ENCODE data around the gene RBM15B.

RBM15B gene

GRCh38 chr3:51371943-51372557, 19.0 kb upstream of the RBM15B start:
- TF ChIP-seq GATA3 (IDR thresholded peaks at IDR 0.05; ENCODE audit: low read depth, low read length) (no peak), GATA2 (IDR thresholded peaks at IDR 0.05; ENCODE audit: low read depth, low read length) (no peak)

- TF ChIP-seq GATA3 (IDR thresholded peaks at IDR 0.05; ENCODE audit: low read depth, low read length): no peak
Observed at GRCh38 chr3:51373658-51374421, 17.2 kb upstream of the RBM15B start.

GRCh38 chr3:51374456-51374855, 16.6 kb upstream of the RBM15B start:
- TF ChIP-seq GATA2 (IDR thresholded peaks at IDR 0.05; ENCODE audit: low read depth, low read length): no peak
- TF ChIP-seq GATA3 (IDR thresholded peaks at IDR 0.05; ENCODE audit: low read depth, low read length): no peak

GRCh38 chr3:51375136-51375535, 15.9 kb upstream of the RBM15B start:
- TF ChIP-seq GATA2 (IDR thresholded peaks at IDR 0.05; ENCODE audit: low read depth, low read length): no peak

DNA sequence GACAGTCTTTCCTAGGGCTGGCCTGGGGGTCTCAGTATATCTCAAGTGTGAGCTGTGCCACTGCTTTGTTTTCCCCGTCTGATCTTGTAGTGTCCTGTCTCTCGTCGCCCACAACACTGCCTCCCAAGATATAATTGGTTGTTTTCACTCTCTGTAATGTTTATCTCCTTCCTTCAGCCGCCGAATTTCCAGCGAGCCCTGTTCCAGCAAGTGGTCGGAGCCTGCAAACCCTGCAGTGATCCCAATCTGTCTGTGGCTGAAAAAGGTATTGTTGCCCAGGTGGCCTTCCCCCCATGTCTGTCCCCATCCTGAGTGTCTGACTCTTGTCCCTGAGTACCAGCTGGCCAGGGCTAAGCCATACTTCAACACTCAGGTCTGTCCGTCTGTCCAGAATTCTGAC, 15.5 kb upstream of the RBM15B start:
- TF ChIP-seq GATA2 (IDR thresholded peaks at IDR 0.05; ENCODE audit: low read depth, low read length): no peak
- no peak for TF ChIP-seq GATA3 (IDR thresholded peaks at IDR 0.05; ENCODE audit: low read depth, low read length)

- TF ChIP-seq GATA2 (IDR thresholded peaks at IDR 0.05; ENCODE audit: low read depth, low read length) (no peak), GATA3 (IDR thresholded peaks at IDR 0.05; ENCODE audit: low read depth, low read length) (no peak)
Observed at GRCh38 chr3:51378065-51378464, 13.0 kb upstream of the RBM15B start.

- no peak for TF ChIP-seq GATA2 (IDR thresholded peaks at IDR 0.05; ENCODE audit: low read depth, low read length)
- no peak for TF ChIP-seq GATA3 (IDR thresholded peaks at IDR 0.05; ENCODE audit: low read depth, low read length)
Observed at GRCh38 chr3:51378726-51379125, 12.4 kb upstream of the RBM15B start.

DNA sequence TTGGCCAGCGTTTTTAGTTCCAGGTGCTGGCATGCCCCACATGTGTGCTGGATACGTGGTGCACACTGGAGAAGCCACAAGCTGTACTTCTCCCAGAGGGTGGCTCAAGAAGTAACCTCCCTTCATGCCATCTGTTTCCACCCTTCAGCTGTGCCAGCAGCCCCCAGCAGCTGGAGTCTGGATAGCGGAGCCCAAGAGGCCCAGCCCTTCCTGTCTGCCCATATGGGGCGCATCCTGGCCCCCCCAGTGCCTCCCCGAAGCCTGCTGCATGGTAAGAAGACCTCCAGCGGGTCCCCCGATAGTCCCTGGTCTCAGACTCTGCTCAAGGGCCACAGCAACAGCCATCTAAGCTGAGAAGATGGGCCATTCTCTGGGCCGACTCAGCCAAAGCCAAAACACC, 11.8 kb upstream of the RBM15B start:
- no peak for TF ChIP-seq GATA2 (IDR thresholded peaks at IDR 0.05; ENCODE audit: low read depth, low read length)
- no peak for TF ChIP-seq GATA3 (IDR thresholded peaks at IDR 0.05; ENCODE audit: low read depth, low read length)

- TF ChIP-seq GATA3 (IDR thresholded peaks at IDR 0.05; ENCODE audit: low read depth, low read length): no peak
- no peak for TF ChIP-seq GATA2 (IDR thresholded peaks at IDR 0.05; ENCODE audit: low read depth, low read length)
Observed at GRCh38 chr3:51379746-51380455, 11.2 kb upstream of the RBM15B start.

DNA sequence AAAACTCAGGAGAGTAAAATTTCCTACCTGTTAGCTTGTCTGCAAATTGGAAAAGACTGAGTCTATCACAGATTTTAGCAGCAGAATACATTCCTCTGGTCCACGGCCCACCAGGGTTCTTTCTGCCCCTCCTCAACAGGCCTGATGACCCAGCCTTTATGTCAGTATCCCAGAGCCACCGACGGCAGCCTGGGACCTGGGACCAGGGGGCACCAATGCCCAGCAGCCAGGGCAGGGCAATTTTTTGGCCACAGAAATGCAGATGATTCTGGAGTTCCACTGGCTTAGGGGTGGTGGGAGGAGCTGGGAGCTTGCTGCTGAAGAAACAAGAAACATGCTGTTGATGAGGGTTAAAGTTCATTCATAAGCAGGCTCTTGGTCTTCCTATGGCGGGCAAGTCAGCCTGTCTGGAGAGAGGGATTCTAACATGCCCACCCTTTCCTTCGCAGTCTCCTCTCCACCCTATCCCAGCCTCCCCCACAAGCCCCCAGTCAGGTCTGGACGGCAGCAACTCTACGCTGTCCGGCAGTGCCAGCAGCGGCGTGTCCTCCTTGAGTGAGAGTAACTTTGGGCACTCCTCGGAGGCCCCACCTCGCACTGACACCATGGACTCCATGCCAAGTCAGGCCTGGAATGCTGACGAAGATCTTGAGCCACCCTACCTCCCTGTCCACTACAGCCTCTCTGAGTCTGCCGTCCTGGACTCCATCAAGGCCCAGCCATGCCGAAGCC, 10.3 kb upstream of the RBM15B start:
- TF ChIP-seq GATA2 (IDR thresholded peaks at IDR 0.05; ENCODE audit: low read depth, low read length): no peak
- no peak for TF ChIP-seq GATA3 (IDR thresholded peaks at IDR 0.05; ENCODE audit: low read depth, low read length)

DNA sequence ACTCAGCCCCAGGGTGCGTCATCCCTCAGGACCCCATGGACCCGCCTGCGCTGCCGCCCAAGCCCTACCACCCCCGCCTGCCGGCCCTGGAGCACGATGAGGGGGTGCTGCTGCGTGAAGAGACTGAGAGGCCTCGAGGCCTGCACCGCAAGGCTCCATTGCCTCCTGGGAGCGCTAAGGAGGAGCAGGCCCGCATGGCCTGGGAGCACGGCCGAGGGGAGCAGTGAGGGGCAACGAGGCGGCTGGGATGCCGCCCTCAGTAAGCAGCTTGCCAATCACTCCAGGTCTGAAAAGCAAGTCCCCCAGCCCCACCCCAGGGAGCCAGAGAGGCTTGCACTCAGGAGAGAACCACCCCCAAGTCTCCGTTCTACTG, 9.8 kb upstream of the RBM15B start:
- no peak for TF ChIP-seq GATA2 (IDR thresholded peaks at IDR 0.05; ENCODE audit: low read depth, low read length)
- no peak for TF ChIP-seq GATA3 (IDR thresholded peaks at IDR 0.05; ENCODE audit: low read depth, low read length)

DNA sequence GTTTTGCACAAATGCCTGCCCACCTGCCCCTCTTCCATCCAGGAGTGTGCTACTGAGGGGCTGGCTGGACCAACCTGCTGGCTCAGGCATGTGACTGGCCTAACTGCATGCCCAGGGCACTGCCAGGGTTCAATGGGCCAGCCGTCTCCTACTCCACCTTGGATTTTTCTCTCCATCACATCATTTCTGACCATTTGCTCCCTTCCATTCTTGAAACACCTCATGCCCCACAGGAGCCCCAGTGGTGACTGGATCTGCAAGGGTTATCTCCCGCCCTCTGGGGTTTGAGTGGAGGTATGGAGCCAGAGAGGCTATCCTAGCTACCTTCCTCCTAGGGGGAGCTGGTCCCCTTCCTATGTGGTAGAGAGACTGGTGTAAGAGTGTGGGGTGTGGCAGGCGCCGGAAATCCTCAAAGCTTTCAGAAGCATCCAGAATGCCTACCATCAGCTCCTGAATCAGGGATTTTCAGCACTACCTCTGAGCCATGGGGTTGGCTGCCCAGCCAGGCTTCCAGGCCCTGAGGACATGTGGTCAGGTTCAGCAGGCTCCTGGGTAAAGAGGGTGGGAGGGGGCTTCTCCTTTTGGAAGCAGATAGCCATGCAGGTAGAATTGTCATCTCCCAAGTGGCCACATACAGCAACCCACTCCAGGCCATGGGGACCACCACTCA, 8.9 kb upstream of the RBM15B start:
- TF ChIP-seq GATA3 (IDR thresholded peaks at IDR 0.05; ENCODE audit: low read depth, low read length): no peak
- no peak for TF ChIP-seq GATA2 (IDR thresholded peaks at IDR 0.05; ENCODE audit: low read depth, low read length)

GRCh38 chr3:51382947-51383578, 8.0 kb upstream of the RBM15B start:
- no peak for TF ChIP-seq GATA2 (IDR thresholded peaks at IDR 0.05; ENCODE audit: low read depth, low read length)
- TF ChIP-seq GATA3 (IDR thresholded peaks at IDR 0.05; ENCODE audit: low read depth, low read length): no peak

All from SH-SY5Y (cell line).